GM19468 (cell line): ENCODE measurements around the gene BICC1.
"Not testable (repeated sequence)": the region's sequence is repeated elsewhere in the genome, so short reads cannot be mapped to it uniquely, and the experiment has no call there.

Source experiments
- ATAC-seq: cut with Tn5 transposase; IDR thresholded peaks from one replicate; pipeline ENCODE4 v1.9.1; 2021; ENCODE audit warnings: mild to moderate bottlenecking, moderate library complexity, moderate number of reproducible peaks; ENCODE audit not compliant: unreplicated experiment; ENCODE audit errors: extremely low read depth

The BICC1 gene

GRCh38 chr10:58838561-58839208 lies 326.0 kb downstream of the BICC1 start:
- ATAC-seq, result no peak

GRCh38 chr10:58839771-58840170 lies 327.1 kb downstream of the BICC1 start:
- ATAC-seq, result no peak

- ATAC-seq, result no peak
Measured at GRCh38 chr10:58840840-58841435, 328.3 kb downstream of the BICC1 start.

GRCh38 chr10:58842860-58843376 lies 330.2 kb downstream of the BICC1 start:
- ATAC-seq, result no peak

- no peak for ATAC-seq
Measured at GRCh38 chr10:58843760-58844159, 331.1 kb downstream of the BICC1 start.

- no peak for ATAC-seq
Measured at GRCh38 chr10:58844680-58845079, 332.0 kb downstream of the BICC1 start.

- ATAC-seq, result no peak
Measured at GRCh38 chr10:58846856-58847255, 334.2 kb downstream of the BICC1 start.

GRCh38 chr10:58851606-58852005 lies 338.9 kb downstream of the BICC1 start:
- no peak for ATAC-seq

GRCh38 chr10:58853668-58854067 lies 341.0 kb downstream of the BICC1 start:
- ATAC-seq, result no peak

- ATAC-seq, result no peak
Measured at GRCh38 chr10:58854811-58855210, 342.1 kb downstream of the BICC1 start.

GRCh38 chr10:58856508-58857240 lies 344.0 kb downstream of the BICC1 start:
- ATAC-seq, result no peak

- ATAC-seq, result no peak
Measured at GRCh38 chr10:58857251-58857805, 344.7 kb downstream of the BICC1 start.

- not testable (repeated sequence) for ATAC-seq
Measured at GRCh38 chr10:58858123-58858522, 345.5 kb downstream of the BICC1 start.

GRCh38 chr10:58859526-58859925 lies 346.9 kb downstream of the BICC1 start:
- no peak for ATAC-seq

GRCh38 chr10:58867683-58868082 lies 355.0 kb downstream of the BICC1 start:
- peak; percentile 52 for ATAC-seq

GRCh38 chr10:58868736-58869435 lies 356.2 kb downstream of the BICC1 start:
- ATAC-seq, result no peak

- no peak for ATAC-seq
Measured at GRCh38 chr10:58870070-58870469, 357.4 kb downstream of the BICC1 start.

GRCh38 chr10:58873161-58873560 lies 360.5 kb downstream of the BICC1 start:
- ATAC-seq, result no peak
